Measurements from ENCODE around the gene PINK1.

GRCh38 chr1:20648438-20648837, 15.2 kb downstream of the PINK1 start:
- no peak for TF ChIP-seq POLR2A (IDR thresholded peaks at IDR 0.05)
- TF ChIP-seq, protein P1, sequence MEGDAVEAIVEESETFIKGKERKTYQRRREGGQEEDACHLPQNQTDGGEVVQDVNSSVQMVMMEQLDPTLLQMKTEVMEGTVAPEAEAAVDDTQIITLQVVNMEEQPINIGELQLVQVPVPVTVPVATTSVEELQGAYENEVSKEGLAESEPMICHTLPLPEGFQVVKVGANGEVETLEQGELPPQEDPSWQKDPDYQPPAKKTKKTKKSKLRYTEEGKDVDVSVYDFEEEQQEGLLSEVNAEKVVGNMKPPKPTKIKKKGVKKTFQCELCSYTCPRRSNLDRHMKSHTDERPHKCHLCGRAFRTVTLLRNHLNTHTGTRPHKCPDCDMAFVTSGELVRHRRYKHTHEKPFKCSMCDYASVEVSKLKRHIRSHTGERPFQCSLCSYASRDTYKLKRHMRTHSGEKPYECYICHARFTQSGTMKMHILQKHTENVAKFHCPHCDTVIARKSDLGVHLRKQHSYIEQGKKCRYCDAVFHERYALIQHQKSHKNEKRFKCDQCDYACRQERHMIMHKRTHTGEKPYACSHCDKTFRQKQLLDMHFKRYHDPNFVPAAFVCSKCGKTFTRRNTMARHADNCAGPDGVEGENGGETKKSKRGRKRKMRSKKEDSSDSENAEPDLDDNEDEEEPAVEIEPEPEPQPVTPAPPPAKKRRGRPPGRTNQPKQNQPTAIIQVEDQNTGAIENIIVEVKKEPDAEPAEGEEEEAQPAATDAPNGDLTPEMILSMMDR (IDR thresholded peaks at IDR 0.05): no peak

All from lower leg skin (tissue), 3 donors.